ENCODE data around the gene MCM9. TPM values are rescaled to one million over a fixed set of nuclear protein-coding genes. Genes with fewer than 3 reads are reported as not detected.

The MCM9 gene
- total RNA-seq, 4 donors from 2014 or later = 26.7 to 47.2 (median 35.8) TPM

DNA sequence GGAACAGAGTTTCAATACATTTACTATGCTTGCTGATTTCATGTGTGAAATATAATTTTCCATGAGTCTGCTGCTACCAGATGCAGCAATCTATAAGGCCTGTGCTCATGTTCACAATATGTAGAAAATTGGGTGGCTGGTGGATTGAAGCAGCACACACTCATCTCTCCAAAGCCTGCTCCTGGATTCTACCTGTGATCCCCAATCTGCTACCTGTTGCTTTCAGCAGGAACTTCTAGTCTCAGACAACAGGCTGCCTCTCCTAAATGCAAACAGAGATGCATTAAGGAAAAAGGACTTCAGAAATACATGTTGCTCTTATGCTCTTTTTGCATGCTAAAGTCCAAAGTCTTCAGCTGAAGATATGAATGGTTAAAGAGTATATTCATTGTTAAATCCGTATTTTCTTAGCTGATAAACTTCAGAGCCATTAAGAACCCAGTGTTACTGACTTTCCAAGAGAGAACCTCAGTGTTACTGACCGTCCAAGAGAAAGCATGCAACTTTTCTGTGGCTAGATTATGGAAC is 30.9 kb upstream of the MCM9 start:
- 93 to 94% methylated on average over 2 of the region's 2 CpGs for WGBS, 2 donors
- no peaks in the 10 kb centered on the region for H3K9me3 ChIP-seq
- intact Hi-C loops (cut with DNase I) = loop anchor here (5.0 kb wide), 1 partner anchor 146 kb away; no protein-coding TSS in a partner anchor
- DNase-seq = no peak
- H3K27ac ChIP-seq = no peak overlapping the region
- no peaks in the 10 kb centered on the region for H3K36me3 ChIP-seq
- no peaks in the 10 kb centered on the region for H3K27me3 ChIP-seq
- TF ChIP-seq POLR2A (IDR thresholded peaks at IDR 0.05) = no peak
- TF ChIP-seq, protein P1, sequence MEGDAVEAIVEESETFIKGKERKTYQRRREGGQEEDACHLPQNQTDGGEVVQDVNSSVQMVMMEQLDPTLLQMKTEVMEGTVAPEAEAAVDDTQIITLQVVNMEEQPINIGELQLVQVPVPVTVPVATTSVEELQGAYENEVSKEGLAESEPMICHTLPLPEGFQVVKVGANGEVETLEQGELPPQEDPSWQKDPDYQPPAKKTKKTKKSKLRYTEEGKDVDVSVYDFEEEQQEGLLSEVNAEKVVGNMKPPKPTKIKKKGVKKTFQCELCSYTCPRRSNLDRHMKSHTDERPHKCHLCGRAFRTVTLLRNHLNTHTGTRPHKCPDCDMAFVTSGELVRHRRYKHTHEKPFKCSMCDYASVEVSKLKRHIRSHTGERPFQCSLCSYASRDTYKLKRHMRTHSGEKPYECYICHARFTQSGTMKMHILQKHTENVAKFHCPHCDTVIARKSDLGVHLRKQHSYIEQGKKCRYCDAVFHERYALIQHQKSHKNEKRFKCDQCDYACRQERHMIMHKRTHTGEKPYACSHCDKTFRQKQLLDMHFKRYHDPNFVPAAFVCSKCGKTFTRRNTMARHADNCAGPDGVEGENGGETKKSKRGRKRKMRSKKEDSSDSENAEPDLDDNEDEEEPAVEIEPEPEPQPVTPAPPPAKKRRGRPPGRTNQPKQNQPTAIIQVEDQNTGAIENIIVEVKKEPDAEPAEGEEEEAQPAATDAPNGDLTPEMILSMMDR (IDR thresholded peaks at IDR 0.05) = no peak
- H3K4me3 ChIP-seq (replicated peaks in 1 of 3) = no peak overlapping the region
- H3K4me1 ChIP-seq = no peaks in the 10 kb centered on the region

- no peaks in the 10 kb centered on the region for H3K4me1 ChIP-seq
- no peaks in the 10 kb centered on the region for H3K36me3 ChIP-seq
- no peaks in the 10 kb centered on the region for H3K27me3 ChIP-seq
- no peak for TF ChIP-seq POLR2A (IDR thresholded peaks at IDR 0.05)
- TF ChIP-seq, protein P1 (IDR thresholded peaks at IDR 0.05) = no peak
- no peaks in the 10 kb centered on the region for H3K9me3 ChIP-seq
- H3K27ac ChIP-seq = no peak overlapping the region
- H3K4me3 ChIP-seq (replicated peaks in 1 of 3) = no peak overlapping the region
- WGBS, 2 donors = 88% methylated on average over 3 of the region's 3 CpGs
- no peak for DNase-seq
- intact Hi-C loops (cut with DNase I) = loop anchor here (5.0 kb wide), 1 partner anchor 147 kb away; no protein-coding TSS in a partner anchor
Observed at GRCh38 chr6:118965371-118965770, 30.4 kb upstream of the MCM9 start.

DNA sequence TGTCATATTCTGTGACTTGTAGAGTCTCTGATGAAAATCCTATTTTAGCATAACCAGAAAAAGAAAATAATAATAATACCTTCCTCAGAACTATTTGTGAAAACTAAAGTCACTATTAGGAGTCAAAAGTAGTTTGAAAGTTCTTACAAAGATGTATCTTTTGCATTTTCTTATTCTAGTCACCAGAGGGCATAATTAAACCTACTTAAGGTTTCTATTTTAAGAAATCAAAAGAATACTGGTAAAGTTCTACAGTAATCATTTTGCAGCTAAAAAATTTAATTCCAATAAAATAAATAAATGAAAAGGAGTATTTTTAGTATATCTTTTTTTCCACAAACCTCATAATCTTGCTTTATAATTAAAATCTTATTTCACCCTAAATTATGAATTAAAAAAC is 28.0 kb upstream of the MCM9 start:
- Histone ChIP-seq H3K9me3 (no peaks in the 10 kb centered on the region), H3K4me1 (no peaks in the 10 kb centered on the region), H3K4me3 (replicated peaks in 1 of 3) (no peak overlapping the region), H3K27ac (no peak overlapping the region), H3K36me3 (no peaks in the 10 kb centered on the region), H3K27me3 (no peaks in the 10 kb centered on the region)
- no peak for DNase-seq
- no peak for TF ChIP-seq POLR2A (IDR thresholded peaks at IDR 0.05)
- TF ChIP-seq, protein P1 (IDR thresholded peaks at IDR 0.05) = peak in 3 of 6 experiments; percentile 20 to 49 (median 36)
- intact Hi-C loops (cut with DNase I) = no loop called here

- no peak overlapping the region for H3K4me3 ChIP-seq (replicated peaks in 1 of 3)
- WGBS, 2 donors = 58 to 60% methylated on average over 4 of the region's 4 CpGs
- no peaks in the 10 kb centered on the region for H3K36me3 ChIP-seq
- no peaks in the 10 kb centered on the region for H3K4me1 ChIP-seq
- no peaks in the 10 kb centered on the region for H3K27me3 ChIP-seq
- TF ChIP-seq, protein P1 (IDR thresholded peaks at IDR 0.05) = no peak
- TF ChIP-seq POLR2A (IDR thresholded peaks at IDR 0.05) = no peak
- peak; percentile 48 to 54 for DNase-seq
- intact Hi-C loops (cut with DNase I) = no loop called here
- H3K27ac ChIP-seq = no peak overlapping the region
- no peaks in the 10 kb centered on the region for H3K9me3 ChIP-seq
Observed at GRCh38 chr6:118959903-118960302, 24.9 kb upstream of the MCM9 start.

DNA sequence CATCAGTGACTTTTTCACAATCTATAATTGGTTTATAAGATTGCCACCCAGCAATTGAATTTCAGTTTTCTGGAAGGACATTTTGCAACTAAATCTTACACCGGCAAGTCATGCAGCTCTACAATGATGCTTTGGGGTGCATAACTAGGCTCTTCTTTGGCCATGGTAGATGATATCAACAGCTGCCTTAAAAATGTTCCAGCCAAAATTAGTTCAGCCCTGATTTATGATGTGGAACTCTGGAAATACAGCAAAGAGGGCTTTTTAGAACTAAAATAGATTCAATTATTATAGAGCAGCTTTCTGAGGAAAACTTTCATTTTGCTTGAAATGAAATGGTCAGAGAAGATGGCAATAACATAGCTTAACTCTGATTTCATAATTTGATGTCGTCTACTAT is 18.4 kb upstream of the MCM9 start:
- Histone ChIP-seq H3K27ac (no peak overlapping the region), H3K9me3 (no peaks in the 10 kb centered on the region), H3K27me3 (no peaks in the 10 kb centered on the region), H3K4me3 (replicated peaks in 1 of 3) (no peak overlapping the region), H3K4me1 (no peaks in the 10 kb centered on the region), H3K36me3 (no peaks in the 10 kb centered on the region)
- intact Hi-C loops (cut with DNase I) = no loop called here
- TF ChIP-seq, protein P1 (IDR thresholded peaks at IDR 0.05) = no peak
- no peak for TF ChIP-seq POLR2A (IDR thresholded peaks at IDR 0.05)
- WGBS, 2 donors = 90 to 93% methylated on average over 2 of the region's 2 CpGs
- DNase-seq = no peak
